Activated CD4-positive, CD25-positive, alpha-beta regulatory T cell treated with anti-CD3 and anti-CD28 coated beads, Interleukin-2, amount 50 U/mL, for 24 hours (primary cell): ENCODE measurements around the gene NDRG4.

Experiments
- ATAC-seq, 2 donors: fragments of 150-1000 bp; cut with Tn5 transposase; one replicate each; pipeline ENCODE4 v1.10.0; 2021; ENCODE audit warnings: mild to moderate bottlenecking in 1 of 2, moderate library complexity in 1 of 2

The NDRG4 gene

DNA sequence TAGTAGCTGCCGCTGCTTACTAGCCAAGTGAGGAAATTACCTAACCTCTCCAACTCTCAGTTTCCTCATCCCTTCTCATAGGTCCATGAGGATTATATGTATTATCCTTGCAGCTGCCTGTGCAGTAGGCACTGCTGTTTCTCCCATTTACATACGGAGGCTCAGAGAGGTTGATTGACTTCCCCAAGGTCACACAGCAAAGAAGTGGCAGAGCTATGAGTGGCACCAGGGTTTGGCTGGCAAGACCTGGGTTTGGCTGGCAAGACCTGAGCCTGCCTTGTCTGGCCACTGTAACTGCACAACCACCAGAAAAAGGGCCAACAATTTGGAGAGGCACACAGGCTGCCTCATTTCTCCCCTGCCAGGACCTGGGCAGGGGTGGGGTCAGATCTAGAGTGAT lies 2.5 kb upstream of the NDRG4 start:
- ATAC-seq: no peak

- no peak for ATAC-seq
Observed at GRCh38 chr16:58497935-58498334, 2.0 kb upstream of the NDRG4 start.

- ATAC-seq: no peak
Observed at GRCh38 chr16:58498341-58499091, 1.4 kb upstream of the NDRG4 start.

- no peak for ATAC-seq
Observed at GRCh38 chr16:58499092-58499511, 841 bp upstream of the NDRG4 start.

DNA sequence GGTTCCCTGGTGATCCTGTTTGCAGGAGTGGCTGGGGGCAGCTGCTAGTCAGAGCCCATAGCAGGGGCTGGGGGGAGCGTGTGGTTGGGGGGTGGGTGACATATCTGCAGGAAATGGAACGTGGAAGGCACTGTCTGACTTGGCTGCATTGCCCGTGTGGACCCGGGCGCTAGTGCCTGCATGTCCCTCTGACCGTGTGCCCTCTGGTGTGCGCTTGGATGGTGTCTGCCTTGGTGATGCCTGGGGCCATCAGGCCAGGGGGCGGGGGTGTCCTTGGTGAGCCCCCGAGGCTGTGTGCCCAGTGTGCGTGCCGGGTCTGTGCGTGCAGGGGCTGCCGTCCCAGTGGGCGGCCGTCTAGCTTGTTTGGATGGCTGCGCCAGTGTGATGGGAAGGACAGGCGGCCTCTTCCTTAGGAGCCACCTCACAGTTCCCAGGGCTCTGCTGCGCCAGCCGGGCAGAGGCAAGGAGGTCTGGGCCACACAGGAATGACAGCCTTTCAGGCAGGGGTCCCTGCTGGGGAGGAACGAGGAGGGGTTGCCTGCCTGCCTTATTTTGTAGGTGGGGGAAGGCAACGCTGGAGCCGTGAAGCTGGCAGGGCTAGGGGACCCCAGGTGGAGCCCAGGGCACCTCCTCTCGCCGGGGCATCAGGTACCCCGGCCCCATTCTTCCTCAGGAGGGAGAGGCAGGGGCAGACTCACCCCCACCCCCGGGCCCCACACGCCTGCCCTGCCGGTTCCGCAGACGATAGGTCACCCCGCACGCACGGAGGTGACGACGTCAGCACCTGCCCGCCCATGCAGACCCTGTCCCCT lies 693 bp downstream of the NDRG4 start:
- ATAC-seq: peak in 1 of 2 donors; percentile 22

DNA sequence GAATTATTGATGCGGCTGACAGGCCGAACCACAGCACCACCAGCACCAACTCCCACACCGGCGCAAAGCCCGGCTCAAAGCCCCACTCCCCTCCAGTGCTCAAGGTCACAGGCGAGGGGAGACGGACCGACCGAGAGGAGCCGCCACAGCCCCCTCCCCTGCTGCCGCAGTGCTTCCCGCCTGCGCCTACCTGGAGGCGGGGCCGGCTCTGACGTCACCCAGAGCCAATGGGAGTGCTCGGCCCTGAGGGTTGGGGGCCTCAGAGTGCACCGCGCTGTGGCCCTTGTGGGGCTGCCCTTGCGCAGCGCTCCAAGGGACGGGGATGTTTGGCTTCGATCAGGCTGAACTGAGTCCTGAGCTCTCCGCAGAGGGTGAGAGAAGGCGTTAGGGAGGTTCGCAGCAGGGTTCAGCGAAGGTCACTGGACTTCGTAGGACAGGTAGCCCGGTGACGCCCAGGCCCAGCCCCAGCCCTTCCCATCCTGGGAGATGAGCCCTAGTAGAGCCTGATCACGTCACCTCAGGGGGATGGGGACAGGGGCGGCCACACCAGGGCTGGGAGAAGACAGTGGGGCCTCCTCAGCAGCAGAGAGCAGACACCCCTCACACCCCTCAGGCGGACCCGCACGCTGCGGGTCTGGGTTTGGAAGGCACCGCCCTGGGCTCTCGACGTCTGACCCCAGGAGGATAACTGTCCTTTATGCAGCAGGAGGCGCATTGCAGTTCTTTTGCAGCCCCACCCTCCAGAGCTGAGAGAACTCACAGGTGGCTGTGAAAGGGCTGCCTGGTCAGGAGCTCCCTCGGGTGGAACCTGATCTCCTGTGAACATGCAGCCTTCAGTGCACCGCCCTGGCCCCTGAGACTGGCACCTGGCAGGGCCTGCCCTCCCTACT lies 1.5 kb downstream of the NDRG4 start:
- ATAC-seq: peak; percentile 36 to 48

- no peak for ATAC-seq
Observed at GRCh38 chr16:58502217-58502921, 2.4 kb downstream of the NDRG4 start.

DNA sequence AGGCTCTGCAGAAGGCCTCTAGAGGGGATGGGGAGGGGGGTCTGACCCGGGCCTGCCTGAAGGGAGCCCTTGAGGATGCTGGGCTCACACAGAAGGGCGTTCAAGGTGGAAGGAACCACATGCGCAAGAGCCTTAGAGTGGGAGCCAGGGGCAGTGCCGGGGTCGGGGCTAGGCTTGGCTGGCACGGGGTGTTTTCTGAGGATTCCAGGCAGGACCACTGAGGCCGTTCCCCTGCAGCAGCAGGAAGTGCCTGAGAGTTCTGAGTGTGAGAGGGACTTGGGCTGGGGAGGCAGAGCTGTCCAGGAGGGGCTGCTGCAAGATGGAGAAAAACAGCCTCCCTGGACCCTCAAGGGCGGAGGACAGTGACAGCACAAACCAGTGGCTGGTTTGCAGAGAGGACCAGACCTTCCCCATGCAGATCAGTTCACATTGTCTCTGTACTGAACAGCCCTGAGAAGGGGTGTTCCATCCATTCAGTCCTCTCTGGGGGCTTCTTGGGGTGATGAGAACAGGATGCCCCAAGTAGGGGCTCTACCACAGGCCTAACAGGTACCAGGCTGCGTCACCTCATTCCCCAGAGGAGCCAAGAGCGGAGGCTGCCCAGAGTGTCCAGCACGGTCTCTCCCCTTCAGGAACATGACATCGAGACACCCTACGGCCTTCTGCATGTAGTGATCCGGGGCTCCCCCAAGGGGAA lies 3.4 kb downstream of the NDRG4 start:
- no peak for ATAC-seq

DNA sequence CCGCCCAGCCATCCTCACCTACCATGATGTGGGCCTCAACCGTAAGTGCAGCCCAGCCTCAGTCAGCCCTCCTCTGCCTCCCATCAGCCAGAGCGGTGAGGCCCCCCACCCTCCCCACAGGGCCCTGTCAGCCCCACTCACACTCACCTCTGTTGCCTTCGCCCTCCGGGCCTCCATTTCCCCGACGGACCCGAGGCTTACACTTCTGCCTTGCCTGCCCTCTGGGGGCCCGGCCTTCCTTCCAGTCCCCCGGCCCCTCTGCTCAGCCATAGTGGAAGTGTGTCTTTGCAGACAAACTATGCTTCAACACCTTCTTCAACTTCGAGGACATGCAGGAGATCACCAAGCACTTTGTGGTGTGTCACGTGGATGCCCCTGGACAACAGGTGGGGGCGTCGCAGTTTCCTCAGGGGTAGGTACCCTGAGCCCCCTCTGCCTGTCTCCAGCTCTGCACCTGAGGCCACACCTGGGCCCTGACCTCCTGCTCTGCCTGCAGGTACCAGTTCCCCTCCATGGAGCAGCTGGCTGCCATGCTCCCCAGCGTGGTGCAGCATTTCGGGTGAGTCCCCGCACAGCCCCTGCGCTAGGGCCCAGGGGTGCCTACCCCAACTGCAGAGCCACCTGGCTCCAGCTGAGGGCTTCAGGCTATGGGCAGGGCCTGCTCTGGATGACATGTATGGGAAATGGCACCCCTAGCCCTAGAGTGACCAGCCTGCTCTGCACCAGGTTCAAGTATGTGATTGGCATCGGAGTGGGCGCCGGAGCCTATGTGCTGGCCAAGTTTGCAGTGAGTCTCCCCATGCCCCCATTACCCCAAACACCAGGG lies 4.1 kb downstream of the NDRG4 start:
- ATAC-seq: no peak

- ATAC-seq: no peak
Observed at GRCh38 chr16:58506241-58507194, 6.6 kb downstream of the NDRG4 start.

DNA sequence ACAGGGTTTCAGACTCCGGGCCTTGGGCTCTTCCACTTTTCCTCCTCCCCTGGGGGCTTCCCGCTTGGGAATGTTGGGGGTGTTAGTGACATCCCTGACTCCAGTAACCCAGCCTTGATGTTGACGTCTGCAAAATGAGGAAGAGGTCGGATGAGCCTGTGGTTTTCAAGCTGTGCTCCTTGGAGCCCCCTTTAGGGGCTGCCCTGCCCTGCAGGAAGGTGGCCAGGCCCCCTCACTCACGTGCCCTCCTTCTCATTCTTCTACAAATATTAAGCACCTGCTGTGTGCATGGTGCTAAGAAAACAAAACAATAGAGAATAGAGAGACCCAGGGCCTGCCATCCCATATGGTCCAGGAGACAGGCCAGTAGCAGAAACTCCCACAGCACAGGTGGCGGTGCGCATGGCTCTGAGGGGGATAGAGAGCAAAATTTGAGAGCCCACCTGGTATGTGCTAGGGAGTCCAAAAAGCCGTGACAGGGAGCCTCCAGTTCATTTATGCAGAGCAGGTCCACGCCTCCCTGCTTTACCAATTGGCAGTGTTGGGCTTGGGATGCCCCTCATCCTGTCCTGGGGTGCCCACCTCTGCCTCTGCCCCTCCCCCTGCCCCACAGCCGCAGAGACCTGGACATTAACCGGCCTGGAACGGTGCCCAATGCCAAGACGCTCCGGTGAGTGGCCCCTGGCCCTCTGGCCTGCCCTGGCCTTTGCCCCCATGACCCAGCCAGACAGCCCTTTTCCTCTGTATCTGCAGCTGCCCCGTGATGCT lies 7.4 kb downstream of the NDRG4 start:
- no peak for ATAC-seq

DNA sequence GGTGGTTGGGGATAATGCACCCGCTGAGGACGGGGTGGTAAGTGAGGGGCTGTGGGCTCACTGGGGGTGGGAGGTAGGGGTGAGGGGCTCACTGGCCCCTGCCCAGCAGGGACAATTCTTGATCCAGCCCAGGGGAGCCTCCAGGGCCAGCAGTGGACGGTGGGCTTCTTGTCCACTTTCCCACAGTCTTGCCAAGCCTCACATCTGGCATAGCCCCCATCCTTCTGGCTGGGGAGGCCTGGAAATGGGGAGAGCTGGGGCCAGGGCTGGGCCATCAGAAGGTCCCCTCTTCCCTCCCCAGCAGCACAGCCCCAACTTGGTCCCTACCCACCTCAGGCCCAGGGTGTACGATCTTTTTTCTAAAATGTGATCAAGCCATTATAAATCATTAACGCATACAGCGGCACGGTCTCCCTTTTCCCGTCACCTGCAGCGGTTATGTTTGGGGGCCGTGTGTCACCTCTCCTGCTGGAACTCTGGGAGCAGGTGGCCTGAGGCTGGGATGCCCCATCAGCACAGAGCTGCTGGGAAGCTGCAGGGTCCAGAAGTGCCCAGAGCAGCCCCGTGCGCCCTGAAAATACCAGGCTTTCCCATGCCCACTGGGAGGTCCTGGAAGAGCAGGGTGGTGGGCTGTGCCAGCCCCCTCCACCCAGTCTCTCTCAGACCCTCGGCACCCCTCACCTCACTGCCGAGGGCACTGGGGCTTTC lies 8.2 kb downstream of the NDRG4 start:
- no peak for ATAC-seq

DNA sequence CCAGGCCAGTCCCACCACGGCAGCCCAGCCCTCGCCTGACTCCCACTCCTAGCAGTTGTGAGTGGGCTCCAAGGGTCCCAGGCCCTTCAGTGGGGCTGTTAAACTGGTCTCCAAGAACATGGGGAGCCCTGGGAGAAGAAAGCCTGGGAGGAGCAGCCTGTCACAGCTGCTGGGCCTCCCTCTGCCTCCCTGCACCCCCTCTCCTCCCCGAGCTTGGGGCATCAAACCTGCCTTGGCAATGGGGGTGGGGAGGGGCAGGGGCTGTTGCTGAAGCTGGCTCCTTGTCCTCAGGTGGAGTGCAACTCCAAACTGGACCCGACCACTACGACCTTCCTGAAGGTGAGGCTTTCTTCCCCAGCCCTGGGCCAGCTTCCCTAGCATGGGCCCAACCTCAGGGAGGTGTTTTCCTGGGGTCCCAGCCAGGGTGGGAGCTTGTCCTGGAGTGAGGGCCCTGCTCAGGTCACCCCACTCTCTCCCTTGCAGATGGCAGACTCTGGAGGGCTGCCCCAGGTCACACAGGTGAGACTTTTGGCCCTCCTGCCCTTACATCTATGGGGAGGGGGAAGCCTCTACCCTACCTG lies 8.8 kb downstream of the NDRG4 start:
- ATAC-seq: no peak

DNA sequence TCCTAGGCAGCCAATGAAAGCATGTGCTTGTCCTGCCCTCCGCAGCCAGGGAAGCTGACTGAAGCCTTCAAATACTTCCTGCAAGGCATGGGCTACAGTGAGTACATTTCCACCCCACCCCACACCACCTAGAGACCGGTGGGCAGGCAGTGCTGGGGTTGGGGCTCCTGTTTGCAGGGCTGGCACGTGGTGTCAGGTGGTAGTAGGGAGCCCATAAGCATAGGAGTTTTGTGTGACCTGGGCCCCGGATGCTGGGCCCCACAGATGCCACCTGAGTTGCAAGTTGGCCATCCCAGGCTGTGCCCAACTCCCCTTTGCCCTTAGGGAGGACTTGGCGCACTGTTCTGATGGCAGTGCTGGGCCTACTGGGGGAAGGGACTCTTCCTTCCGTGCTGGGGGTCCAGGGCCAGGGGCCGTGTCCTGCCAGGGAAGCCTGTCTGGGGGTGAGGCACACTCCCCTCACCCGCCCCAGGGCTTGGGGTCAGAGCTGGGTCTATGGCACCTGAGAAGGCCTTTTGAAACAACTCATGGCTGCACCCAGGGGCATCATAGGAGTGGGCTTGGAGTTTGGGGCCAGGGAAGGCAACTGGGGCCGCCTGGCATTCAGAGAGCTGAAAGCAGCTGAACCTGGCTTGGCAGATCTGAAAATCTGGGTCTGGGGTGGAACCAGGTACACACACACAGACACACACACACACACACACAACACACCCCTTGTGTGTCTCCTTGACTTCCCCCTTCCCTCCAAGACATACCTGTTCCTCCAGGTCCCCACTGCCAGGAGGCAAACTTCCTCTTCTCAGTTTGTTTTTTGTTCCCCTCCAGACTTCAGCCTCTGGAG lies 9.5 kb downstream of the NDRG4 start:
- no peak for ATAC-seq

GRCh38 chr16:58510097-58510775 lies 10.3 kb downstream of the NDRG4 start:
- no peak for ATAC-seq
